GM12878 (cell line): ENCODE results near the gene EFCAB8.
A peak's percentile ranks its signal among the peaks of the same experiment; 100 is the strongest.

Experiments
- BRCA1 ChIP-seq: IDR thresholded peaks from 2 replicates; pipeline ENCODE4 v1.6.1; 2011; ENCODE audit warnings: low read depth, low read length, improper control_type of control experiment
- GATAD2B ChIP-seq: fragments of 450-650 bp; conservative IDR thresholded peaks from 2 replicates; pipeline ENCODE4 v1.6.1; 2017; ENCODE audit warnings: low read depth, mild to moderate bottlenecking, moderate library complexity
- NRF1 ChIP-seq: conservative IDR thresholded peaks from 2 replicates; pipeline ENCODE4 v1.6.1; 2011; ENCODE audit warnings: mild to moderate bottlenecking, low read depth, low read length, improper control_type of control experiment
- POLR2A ChIP-seq: IDR thresholded peaks from 2 replicates; pipeline ENCODE4 v1.6.1; 2011; ENCODE audit warnings: low read depth, mild to moderate bottlenecking, low read length
- PRDM15 ChIP-seq: fragments of 450-650 bp; formaldehyde crosslinking; IDR thresholded peaks from 2 replicates; pipeline ENCODE4 v1.4.0; 2020; ENCODE audit warnings: mild to moderate bottlenecking, moderate library complexity
- SREBF1 ChIP-seq: IDR thresholded peaks from 2 replicates; pipeline ENCODE4 v1.6.1; 2012; ENCODE audit warnings: mild to moderate bottlenecking, low read length
- TF ChIP-seq, protein P1 (sequence below), 3 experiments: IDR thresholded peaks in 2 of 3; conservative IDR thresholded peaks in 1 of 3; 2 replicates each; pipeline ENCODE4 v1.5.1; 2011; ENCODE audit warnings: low read depth in 3 of 3, low read length in 3 of 3, mild to moderate bottlenecking in 3 of 3, control low read depth in 2 of 3, moderate library complexity in 2 of 3, inconsistent platforms in 1 of 3, mixed read lengths in 1 of 3; ENCODE audit not compliant: control insufficient read depth in 2 of 3, insufficient read depth in 1 of 3; ENCODE audit errors: extremely low read depth in 1 of 3
- TF ChIP-seq, protein P2 (sequence below): fragments of 450-650 bp; IDR thresholded peaks from 2 replicates; pipeline ENCODE4 v1.6.1; 2014; ENCODE audit warnings: mild to moderate bottlenecking

DNA sequence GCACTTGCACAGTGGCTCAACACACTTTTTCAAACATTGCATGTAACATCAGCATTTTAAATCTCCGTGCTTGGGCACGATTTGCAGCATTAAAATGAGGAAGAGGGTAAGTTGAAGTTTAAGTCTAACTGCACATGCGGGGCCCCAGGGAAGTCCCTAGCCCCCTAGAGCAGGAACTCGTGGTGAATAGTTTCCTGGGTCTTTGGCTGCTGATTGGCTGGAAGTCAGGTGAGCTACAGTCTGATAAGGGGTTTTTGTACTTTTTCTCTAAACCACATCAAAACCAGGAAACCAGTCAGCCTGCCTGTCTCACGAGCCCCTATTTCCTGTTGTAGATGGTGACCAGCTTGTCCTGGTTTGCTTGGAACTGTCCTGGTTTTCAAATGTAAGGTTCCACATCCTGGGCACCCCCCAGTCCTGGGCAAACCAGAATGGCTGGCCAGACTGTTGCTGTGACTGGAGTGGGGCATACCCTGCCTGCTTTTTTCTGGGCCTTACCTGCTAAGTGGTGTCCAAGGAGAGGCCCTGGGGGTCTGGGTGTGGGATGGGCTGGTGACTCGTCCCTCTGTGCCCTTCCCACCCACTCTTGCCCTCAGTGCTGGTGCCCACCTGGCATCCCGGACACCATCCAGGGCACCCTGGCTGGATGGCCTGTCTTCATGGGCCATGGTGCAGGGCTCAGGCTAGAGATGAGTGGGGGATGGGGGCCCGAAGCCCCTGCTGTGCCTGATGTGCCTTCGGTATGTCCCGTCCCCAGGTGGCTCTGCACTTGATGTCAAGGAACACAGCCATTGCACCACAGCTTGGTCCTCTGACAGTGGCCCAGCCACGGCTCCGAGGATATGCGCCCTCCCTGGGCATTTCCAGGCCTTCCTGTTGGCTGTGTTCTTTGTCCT lies 113.7 kb downstream of the EFCAB8 start:
- no peak for TF ChIP-seq GATAD2B
- TF ChIP-seq, protein P1, sequence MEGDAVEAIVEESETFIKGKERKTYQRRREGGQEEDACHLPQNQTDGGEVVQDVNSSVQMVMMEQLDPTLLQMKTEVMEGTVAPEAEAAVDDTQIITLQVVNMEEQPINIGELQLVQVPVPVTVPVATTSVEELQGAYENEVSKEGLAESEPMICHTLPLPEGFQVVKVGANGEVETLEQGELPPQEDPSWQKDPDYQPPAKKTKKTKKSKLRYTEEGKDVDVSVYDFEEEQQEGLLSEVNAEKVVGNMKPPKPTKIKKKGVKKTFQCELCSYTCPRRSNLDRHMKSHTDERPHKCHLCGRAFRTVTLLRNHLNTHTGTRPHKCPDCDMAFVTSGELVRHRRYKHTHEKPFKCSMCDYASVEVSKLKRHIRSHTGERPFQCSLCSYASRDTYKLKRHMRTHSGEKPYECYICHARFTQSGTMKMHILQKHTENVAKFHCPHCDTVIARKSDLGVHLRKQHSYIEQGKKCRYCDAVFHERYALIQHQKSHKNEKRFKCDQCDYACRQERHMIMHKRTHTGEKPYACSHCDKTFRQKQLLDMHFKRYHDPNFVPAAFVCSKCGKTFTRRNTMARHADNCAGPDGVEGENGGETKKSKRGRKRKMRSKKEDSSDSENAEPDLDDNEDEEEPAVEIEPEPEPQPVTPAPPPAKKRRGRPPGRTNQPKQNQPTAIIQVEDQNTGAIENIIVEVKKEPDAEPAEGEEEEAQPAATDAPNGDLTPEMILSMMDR (IDR thresholded peaks at IDR 0.05 in 2 of 3, conservative IDR thresholded peaks at IDR 0.05 in 1 of 3; ENCODE audit: control insufficient read depth in 2 of 3, extremely low read depth in 1 of 3, insufficient read depth in 1 of 3, low read depth in 3 of 3, low read length in 3 of 3), result no peak
- no peak for TF ChIP-seq PRDM15
- no peak for TF ChIP-seq SREBF1
- TF ChIP-seq BRCA1, result no peak
- no peak for TF ChIP-seq NRF1
- TF ChIP-seq POLR2A, result peak; percentile 56; the same call in 1 of the 2 replicates
- TF ChIP-seq, protein P2, sequence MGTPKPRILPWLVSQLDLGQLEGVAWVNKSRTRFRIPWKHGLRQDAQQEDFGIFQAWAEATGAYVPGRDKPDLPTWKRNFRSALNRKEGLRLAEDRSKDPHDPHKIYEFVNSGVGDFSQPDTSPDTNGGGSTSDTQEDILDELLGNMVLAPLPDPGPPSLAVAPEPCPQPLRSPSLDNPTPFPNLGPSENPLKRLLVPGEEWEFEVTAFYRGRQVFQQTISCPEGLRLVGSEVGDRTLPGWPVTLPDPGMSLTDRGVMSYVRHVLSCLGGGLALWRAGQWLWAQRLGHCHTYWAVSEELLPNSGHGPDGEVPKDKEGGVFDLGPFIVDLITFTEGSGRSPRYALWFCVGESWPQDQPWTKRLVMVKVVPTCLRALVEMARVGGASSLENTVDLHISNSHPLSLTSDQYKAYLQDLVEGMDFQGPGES, result no peak
